D721Med (cell line): Measurements from ENCODE around the gene GTF2E1.
"Not testable (repeated sequence)": the region's sequence is repeated elsewhere in the genome, so short reads cannot be mapped to it uniquely, and the experiment has no call there.

ENCODE experiments used
- DNase-seq: peaks from one replicate; pipeline ENCODE4 v3.0.0; 2011; ENCODE audit warnings: low spot score; ENCODE audit not compliant: insufficient read length
- FAIRE-seq: peaks from 2 replicates; lab custom pipeline; 2011; peaks lifted over from hg19 to GRCh38; lab: Jason Lieb, UNC
- TF ChIP-seq, protein P1 (sequence below): IDR thresholded peaks from 2 replicates; pipeline ENCODE4 v1.5.1; 2012; ENCODE audit warnings: mild to moderate bottlenecking, control low read depth; ENCODE audit not compliant: insufficient read depth; ENCODE audit errors: missing control alignments

GTF2E1 gene

DNA sequence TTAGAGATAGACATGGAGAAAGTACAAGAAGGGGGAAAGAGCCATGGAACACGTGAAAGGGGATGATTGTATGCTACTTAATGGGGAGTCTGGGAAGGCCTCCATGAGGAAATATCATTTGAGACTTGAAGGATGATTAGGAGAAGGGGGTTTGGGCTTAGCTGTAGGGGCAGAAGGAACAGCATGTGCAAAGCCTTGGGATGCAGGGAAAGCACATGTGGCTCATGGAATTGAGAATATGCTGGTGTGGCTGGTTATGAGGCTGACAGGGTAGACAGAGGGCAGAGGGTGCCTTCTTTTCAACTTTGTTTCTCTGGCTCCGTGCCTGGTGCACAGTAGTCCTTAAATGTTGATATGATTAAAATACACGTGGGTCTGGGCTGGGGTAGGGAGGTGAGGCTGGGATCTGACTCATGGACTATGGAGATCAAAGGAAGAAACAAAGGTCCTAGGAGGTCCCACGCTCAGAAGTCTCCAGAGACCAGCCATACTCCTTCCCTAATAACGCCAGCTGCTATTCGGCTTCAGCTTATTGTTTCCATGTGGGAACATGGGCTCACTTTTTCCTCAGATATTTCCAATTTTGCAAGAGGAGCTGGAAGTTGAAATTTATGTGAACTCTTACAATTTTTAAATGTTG, 1.1 kb downstream of the GTF2E1 start:
- no peak for FAIRE-seq
- TF ChIP-seq, protein P1, sequence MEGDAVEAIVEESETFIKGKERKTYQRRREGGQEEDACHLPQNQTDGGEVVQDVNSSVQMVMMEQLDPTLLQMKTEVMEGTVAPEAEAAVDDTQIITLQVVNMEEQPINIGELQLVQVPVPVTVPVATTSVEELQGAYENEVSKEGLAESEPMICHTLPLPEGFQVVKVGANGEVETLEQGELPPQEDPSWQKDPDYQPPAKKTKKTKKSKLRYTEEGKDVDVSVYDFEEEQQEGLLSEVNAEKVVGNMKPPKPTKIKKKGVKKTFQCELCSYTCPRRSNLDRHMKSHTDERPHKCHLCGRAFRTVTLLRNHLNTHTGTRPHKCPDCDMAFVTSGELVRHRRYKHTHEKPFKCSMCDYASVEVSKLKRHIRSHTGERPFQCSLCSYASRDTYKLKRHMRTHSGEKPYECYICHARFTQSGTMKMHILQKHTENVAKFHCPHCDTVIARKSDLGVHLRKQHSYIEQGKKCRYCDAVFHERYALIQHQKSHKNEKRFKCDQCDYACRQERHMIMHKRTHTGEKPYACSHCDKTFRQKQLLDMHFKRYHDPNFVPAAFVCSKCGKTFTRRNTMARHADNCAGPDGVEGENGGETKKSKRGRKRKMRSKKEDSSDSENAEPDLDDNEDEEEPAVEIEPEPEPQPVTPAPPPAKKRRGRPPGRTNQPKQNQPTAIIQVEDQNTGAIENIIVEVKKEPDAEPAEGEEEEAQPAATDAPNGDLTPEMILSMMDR, result no peak
- DNase-seq, result no peak

- no peak for DNase-seq
- FAIRE-seq, result no peak
- TF ChIP-seq, protein P1, result no peak
Observed at GRCh38 chr3:120745466-120745865, 2.9 kb downstream of the GTF2E1 start.

DNA sequence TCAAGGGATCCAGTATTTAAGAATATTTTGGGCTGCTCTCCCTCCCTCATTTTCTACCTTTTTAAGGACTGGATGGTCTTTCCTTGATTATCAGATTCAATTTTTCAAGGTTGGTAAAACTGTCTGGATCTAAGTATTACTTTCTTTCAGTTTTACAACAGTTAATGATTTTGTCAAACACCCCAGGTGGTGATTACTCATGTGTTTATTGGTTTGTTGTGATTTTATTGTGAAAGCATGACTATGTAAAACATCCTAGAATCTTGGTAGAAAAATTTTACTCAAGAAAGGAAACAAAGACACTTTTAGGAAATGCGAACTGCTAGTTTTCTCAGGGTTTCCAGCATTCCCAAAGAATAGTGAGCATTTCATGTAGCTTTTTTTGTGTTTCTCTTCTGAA, 7.3 kb downstream of the GTF2E1 start:
- FAIRE-seq, result no peak
- TF ChIP-seq, protein P1, result no peak

DNA sequence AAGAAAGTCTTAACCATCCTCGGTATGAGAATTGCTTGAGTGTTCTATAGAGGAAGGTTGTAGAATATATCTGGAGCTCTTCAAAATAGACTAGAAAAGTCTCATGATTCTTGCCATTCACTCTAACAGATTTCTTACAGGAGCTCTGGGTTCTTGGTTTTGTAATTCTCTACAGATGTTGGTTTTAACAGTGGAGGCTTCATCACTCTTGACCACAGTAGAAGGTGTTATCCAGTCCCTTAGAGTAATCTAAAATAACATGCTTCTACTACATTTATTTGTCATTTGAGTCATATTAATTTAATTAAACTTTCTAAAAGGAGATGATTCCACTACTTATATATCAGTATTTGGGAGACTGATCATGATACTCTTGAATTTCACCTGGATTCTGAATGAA, 9.7 kb downstream of the GTF2E1 start:
- TF ChIP-seq, protein P1, result no peak
- FAIRE-seq, result no peak
- no peak for DNase-seq

More for the DNA sequence above, 7.3 kb downstream of the GTF2E1 start:
- DNase-seq, result no peak

- no peak for FAIRE-seq
- TF ChIP-seq, protein P1, result no peak
- DNase-seq, result no peak
Observed at GRCh38 chr3:120752865-120753264, 10.3 kb downstream of the GTF2E1 start.

GRCh38 chr3:120753810-120754209, 11.3 kb downstream of the GTF2E1 start:
- TF ChIP-seq, protein P1, result no peak
- DNase-seq (no peak), FAIRE-seq (no peak)

DNA sequence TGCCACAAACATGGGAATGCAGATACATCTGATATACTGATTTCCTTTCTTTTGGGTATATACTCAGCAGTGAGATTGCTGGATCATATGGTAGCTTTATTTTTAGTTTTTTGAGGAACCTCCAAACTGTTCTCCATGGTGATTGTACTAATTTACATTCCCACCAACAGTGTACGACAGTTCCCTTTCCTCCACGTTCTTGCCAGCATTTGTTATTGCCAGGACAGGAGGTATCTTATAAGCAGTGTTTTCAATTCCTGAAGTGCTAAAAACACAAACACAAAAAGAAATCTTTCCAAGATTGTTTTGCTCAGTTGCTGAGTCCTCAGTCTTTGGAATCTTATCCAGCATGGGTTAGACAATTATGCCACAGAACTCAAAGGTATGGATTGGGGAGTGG, 13.5 kb downstream of the GTF2E1 start:
- FAIRE-seq, result no peak
- TF ChIP-seq, protein P1, result no peak
- no peak for DNase-seq

DNA sequence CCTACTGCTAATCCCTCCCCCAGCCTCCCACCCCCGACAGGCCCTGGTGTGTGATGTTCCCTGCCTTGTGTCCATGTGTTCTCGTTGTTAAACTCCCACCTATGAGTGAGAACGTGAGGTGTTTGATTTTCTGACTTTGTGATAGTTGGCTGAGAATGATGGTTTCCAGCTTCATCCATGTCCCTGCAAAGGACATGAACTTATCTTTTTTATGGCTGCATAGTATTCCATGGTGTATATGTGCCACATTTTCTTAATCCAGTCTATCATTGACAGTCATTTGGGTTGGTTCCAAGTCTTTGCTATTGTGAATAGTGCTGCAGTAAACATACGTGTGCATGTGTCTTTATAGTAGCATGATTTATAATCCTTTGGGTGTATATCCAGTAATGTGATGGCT, 16.0 kb downstream of the GTF2E1 start:
- not testable (repeated sequence) for FAIRE-seq, DNase-seq
